NCI-H345 (cell line): Measurements from ENCODE around the gene THSD1.

ENCODE experiments used
- DNase-seq: peaks from one replicate; lab custom pipeline; 2025; lab: John Stamatoyannopoulos, UW

The THSD1 gene, protein sequence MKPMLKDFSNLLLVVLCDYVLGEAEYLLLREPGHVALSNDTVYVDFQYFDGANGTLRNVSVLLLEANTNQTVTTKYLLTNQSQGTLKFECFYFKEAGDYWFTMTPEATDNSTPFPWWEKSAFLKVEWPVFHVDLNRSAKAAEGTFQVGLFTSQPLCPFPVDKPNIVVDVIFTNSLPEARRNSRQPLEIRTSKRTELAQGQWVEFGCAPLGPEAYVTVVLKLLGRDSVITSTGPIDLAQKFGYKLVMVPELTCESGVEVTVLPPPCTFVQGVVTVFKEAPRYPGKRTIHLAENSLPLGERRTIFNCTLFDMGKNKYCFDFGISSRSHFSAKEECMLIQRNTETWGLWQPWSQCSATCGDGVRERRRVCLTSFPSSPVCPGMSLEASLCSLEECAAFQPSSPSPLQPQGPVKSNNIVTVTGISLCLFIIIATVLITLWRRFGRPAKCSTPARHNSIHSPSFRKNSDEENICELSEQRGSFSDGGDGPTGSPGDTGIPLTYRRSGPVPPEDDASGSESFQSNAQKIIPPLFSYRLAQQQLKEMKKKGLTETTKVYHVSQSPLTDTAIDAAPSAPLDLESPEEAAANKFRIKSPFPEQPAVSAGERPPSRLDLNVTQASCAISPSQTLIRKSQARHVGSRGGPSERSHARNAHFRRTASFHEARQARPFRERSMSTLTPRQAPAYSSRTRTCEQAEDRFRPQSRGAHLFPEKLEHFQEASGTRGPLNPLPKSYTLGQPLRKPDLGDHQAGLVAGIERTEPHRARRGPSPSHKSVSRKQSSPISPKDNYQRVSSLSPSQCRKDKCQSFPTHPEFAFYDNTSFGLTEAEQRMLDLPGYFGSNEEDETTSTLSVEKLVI

DNA sequence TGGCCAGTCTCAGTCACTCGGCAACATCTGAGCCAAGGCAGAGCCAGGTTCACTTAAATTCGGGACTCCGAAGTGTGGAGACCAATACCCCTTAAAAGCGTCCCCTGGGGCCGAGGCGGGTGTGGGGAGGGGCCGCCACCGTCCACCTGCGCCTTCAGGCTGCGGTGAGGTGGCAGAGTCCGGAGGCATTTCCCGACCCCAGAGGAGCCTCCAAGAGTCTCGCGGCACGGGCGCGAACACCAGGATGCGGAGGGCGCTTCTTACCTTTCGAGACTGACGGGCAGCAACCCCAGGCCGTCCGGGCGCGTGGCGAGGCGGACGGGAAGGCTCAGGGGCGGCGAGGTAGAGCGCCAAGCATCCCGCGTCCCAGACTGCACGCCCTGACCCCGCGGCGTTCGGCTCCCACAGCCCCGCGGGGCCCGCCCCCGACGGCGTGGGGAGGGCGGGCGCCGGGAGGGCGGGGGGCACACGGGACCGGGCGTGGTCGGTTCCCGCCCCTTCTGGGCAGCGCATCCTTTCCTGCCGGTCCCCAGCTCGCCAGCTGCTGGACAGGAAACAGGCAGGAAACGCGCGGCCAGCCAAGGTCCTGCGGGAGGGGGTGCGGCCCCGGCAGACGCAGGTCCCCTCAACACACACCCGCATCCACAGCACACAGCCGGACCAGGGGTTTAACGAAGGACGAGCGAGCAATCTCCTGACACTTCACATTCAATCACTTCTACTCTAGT, at the start of gene THSD1:
Gene THSD1 (minus strand): TSS at position 406 of the 728 bp plus-strand sequence. CDS start 3,572 bp downstream, outside the sequence.
- DNase-seq, result peak; percentile 27

DNA sequence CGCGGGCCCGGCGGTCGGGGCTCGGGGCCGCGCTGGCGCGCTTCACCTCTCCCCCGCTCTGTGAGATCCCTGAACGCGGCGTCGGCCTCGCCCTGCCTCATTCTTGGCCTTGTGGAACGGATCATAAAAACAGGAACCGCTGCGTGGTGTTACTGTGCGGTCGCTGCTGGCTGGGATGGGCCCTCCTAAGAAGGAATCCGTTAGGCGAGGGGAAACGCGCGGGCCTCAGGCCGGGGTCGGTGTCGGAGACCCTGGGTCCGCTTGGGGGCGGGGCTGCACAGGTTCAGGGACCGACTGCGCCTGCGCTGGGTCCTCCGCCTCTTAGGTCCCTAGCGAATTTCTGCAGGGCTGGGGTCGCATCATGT, 49.7 kb upstream of the THSD1 start:
- DNase-seq, result peak; percentile 75

GRCh38 chr13:52454820-52455676, 49.1 kb upstream of the THSD1 start, which contains the start of gene CKAP2:
Gene CKAP2, plus strand, starts transcription at chr13:52455478. Its CDS starts 79 bp downstream, at chr13:52455557.
- DNase-seq, result peak; percentile 93

DNA sequence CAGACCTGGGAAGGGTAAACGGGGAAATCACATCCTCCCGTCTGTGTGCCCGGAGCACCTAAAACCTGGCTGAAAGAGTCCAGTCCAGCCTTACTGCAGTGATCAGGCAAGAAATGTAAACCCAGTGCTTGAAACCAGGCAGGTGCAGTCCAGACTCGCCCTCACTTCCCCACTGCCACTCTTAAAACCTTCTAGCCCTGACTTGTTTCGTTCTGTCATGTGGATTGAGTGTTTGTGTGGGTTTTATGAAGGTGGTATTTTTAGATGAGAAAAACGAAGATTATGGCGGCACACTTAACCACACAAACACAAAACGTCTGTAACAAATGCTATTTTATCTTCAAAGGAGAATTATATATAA, 48.5 kb upstream of the THSD1 start:
- DNase-seq, result peak; percentile 19

GRCh38 chr13:52452470-52452869, 46.5 kb upstream of the THSD1 start:
- DNase-seq, result no peak

DNA sequence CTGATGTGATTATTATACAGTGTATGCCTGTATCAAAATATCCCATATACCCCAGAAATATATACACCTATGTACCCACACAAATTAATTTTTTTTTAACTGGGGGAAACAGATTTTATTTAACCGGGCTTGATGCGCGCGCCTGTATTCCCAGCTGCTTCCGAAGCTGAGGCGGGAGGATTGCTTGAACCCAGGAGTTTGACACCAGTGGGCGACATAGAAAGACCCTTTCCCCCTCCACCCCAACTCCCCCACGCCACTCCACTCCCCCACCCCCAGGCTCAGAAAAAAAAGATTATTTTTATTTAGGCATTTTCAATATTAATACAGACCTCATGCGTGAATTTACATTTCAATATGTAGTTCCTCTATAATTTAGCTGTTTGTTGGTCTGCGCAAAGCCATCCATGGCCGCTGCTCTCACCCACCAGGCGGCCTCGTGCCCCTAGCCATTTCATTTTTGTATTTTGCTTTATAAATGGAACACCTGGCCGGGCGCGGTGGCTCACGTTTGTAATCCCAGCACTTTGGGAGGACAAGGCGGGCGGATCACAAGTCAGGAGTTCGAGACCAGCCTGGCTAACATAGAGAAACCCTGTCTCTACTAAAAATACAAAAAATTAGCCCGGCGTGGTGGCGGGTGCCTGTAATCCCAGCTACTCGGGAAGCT, 45.3 kb upstream of the THSD1 start:
- DNase-seq, result no peak

GRCh38 chr13:52450793-52451116, 44.8 kb upstream of the THSD1 start:
- DNase-seq, result no peak

GRCh38 chr13:52450012-52450792, 44.2 kb upstream of the THSD1 start, which contains the start of gene VPS36:
Gene VPS36, minus strand, starts transcription at chr13:52450634. Its CDS starts 40 bp downstream, at chr13:52450594.
- peak; percentile 92 for DNase-seq

GRCh38 chr13:52449331-52450011, 43.5 kb upstream of the THSD1 start:
- no peak for DNase-seq

- DNase-seq, result no peak
Observed at GRCh38 chr13:52447815-52448552, 42.0 kb upstream of the THSD1 start.

DNA sequence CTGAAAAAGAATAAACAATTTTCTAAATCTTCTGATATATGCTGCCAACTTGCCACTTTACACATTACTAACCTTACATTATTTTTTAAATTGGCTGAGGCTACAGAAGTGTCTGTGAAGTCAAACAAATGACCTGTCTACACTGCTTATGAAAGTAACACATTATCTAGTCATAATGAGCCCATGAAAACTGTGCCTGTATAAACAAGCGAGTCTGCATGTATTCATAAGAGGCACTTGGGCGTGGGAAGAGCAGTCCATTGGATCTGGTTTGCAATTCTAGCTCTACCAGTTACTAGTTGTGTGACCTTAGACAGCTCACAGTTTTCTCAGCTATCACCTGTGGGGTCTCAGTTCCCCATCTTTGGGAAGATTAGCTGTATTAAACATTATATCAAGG, 41.4 kb upstream of the THSD1 start:
- no peak for DNase-seq

DNA sequence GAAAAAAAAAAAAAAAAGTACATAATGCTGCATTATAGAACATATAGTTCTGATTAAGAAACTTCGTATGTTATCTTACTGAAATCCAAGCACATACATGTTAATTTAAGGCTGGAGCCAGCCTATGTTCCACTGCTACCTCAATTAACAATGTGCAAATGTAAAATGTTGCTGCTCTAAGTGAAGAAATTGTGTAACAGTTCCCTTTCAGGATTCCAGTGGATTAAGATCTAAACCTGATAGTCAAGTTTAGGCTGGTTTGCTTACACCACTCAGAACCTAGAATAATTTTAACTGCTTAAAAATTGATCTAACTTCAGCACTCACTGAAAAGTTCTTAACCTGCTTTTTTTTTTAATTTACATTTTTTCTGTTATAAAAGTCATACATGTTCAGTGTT, 40.3 kb upstream of the THSD1 start:
- DNase-seq, result no peak

DNA sequence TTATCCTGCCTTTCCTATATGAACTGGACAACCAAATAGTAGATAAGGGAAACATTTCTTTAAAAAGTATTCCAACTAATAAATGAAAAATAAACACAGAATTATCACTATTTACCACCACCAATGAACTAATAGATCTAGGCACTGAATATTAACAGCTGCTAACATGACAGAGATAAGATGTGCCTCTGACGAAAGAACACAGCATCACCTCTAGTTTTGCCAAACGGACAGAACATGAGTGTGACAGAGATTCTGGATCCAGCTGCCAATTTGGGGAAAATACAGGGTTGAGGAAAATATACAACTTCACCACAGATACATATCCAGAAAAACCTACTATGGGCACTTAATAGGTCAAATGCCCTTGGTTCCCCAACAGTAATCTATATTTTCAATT, 26.5 kb upstream of the THSD1 start:
- no peak for DNase-seq

DNA sequence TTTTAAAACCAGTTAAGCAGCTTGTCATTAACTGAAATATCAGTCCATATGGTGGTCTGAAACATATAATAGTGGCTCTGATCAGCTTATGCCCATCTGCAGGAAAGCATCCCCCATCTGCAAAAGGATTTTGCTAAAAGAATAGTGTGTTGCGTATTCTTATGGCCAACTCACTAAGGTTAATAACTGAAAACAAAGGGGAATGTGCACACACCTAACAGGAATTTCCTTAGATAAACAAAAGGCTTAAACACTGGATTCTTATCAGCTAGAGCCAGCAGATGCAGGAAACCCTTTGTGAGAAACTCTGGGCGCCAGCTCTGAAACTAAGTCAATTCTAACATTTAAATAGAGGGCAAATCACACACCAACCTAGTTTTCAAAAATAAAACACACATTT, 22.3 kb upstream of the THSD1 start:
- no peak for DNase-seq

DNA sequence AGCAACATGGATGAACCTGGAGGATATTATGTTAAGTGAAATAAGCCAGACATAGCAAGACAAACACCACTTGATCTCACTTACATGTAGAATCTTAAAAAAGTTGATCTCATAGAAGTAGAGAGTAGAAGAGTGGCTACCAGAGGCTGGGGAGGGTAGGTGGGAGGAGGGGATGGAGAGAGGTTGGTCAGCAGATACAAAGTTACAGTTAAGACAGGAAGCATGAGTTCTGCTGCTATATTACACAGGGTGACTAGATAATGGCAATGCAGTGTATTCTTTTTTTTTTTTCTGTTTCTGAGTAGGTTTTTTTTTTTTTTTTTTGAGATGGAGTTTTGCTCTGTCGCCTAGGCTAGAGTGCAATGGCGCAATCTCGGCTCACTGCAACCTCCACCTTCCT, 15.2 kb upstream of the THSD1 start:
- DNase-seq, result no peak

DNA sequence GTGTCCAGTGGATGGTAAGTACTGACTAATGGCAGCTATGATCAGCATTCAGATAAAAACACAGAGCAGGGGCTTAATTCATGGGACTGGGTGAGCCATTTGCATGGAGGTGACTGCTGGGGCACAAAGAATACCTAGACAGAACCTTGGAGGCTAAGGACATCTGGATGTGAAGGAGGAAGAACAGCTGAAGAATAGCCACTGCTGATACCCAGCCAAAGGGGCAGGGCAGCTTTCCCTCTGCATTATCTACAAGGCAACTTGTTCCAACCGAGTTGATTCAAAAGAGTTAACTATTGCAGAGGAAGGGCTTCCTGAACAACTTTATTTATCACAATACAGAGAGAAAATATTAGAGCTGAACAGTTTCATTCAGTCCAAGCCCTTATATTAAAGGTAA, 13.1 kb upstream of the THSD1 start:
- no peak for DNase-seq

DNA sequence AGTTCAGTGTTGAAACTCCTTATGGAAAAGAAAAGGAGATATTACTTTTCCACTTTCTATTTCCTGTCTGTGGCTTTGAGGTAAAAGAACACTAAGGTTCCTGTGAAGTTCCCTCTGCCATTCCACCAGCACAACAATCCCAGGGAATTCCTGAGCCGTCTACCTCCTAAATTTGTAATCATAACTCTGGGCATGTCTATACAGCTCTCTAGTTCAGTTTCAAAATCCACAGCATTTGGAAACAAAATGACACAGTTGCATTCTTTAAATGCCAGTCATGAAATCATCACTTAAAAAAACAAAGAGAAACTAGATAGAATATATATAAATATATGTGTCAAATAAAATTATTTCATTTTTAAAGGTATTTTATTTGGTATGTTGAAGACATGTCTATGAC, 9.0 kb upstream of the THSD1 start:
- DNase-seq, result no peak

- no peak for DNase-seq
Observed at GRCh38 chr13:52414051-52414450, 8.1 kb upstream of the THSD1 start.

GRCh38 chr13:52412128-52412527, 6.2 kb upstream of the THSD1 start:
- no peak for DNase-seq
